CD4-positive, alpha-beta memory T cell (primary cell): ENCODE results near the gene PLA2G4A. TPM values are rescaled to one million over a fixed set of nuclear protein-coding genes. Genes with fewer than 3 reads are reported as not detected.

Experiments
- CTCF ChIA-PET: fragments of 350-600 bp; sonication (Branson Sonifier 250); formaldehyde crosslinking; loops from one replicate; lab custom pipeline; 2021; ENCODE audit warnings: inconsistent platforms; ENCODE audit not compliant: partially characterized antibody; lab: Charles Lee
- POLR2A ChIA-PET: fragments of 350-600 bp; sonication (Branson Sonifier 250); formaldehyde crosslinking; loops from one replicate; lab custom pipeline; 2021; ENCODE audit not compliant: partially characterized antibody; lab: Charles Lee
- DNase-seq, 5 donors: peaks; one replicate each; pipeline versions ENCODE4 v3.0.0 to v3.0.0-alpha.2; 2020 to 2022; ENCODE audit warnings: mixed read lengths in 1 of 5
- H3K27ac ChIP-seq: one replicate; pipeline ENCODE4 v1.7.0; 2013; ENCODE audit warnings: low read depth, low read length
- H3K27me3 ChIP-seq: 2 replicates; pipeline ENCODE4 v1.7.0; 2013; ENCODE audit warnings: mild to moderate bottlenecking, low read length, moderate library complexity; ENCODE audit not compliant: insufficient read depth
- H3K36me3 ChIP-seq: 2 replicates; pipeline ENCODE4 v1.7.0; 2013; ENCODE audit warnings: mild to moderate bottlenecking, low read length, moderate library complexity; ENCODE audit not compliant: insufficient read depth
- H3K4me1 ChIP-seq: 2 replicates; pipeline ENCODE4 v1.7.0; 2013; ENCODE audit warnings: mild to moderate bottlenecking, low read length, moderate library complexity; ENCODE audit not compliant: insufficient read depth
- H3K4me3 ChIP-seq, 2 donors: one replicate each; pipeline ENCODE4 v1.7.0; 2013; ENCODE audit warnings: low read length in 2 of 2, mild to moderate bottlenecking in 1 of 2
- H3K9me3 ChIP-seq, 2 donors: one replicate each; pipeline ENCODE4 v1.7.0; 2013; ENCODE audit warnings: low read length in 2 of 2, control low read depth in 1 of 2; ENCODE audit not compliant: control insufficient read depth in 1 of 2
- H3K27ac Mint-ChIP-seq, 7 donors: one replicate each; pipeline ENCODE4 v1.8.0; 2020 to 2021; ENCODE audit warnings: mixed read lengths in 7 of 7, mild to moderate bottlenecking in 6 of 7, inconsistent platforms in 3 of 7, moderate library complexity in 3 of 7
- H3K27me3 Mint-ChIP-seq, 2 donors: one replicate each; pipeline ENCODE4 v1.8.0; 2020 to 2021; ENCODE audit warnings: mixed read lengths in 2 of 2
- H3K36me3 Mint-ChIP-seq, 2 donors: one replicate each; pipeline ENCODE4 v1.8.0; 2020 to 2021; ENCODE audit warnings: mixed read lengths in 2 of 2, inconsistent platforms in 1 of 2, mild to moderate bottlenecking in 1 of 2
- H3K4me1 Mint-ChIP-seq, 4 donors: one replicate each; pipeline ENCODE4 v1.8.0; 2020 to 2021; ENCODE audit warnings: mixed read lengths in 4 of 4, mild to moderate bottlenecking in 1 of 4
- H3K4me3 Mint-ChIP-seq, 8 donors: one replicate each; pipeline ENCODE4 v1.8.0; 2020 to 2021; ENCODE audit warnings: mixed read lengths in 8 of 8, mild to moderate bottlenecking in 7 of 8, moderate library complexity in 6 of 8, inconsistent platforms in 3 of 8
- H3K9me3 Mint-ChIP-seq, 8 donors: one replicate each; pipeline ENCODE4 v1.8.0; 2020 to 2021; ENCODE audit warnings: mixed read lengths in 8 of 8, mild to moderate bottlenecking in 5 of 8, inconsistent platforms in 3 of 8, moderate library complexity in 1 of 8
- intact Hi-C: fragments of 100-400 bp; cut with micrococcal nuclease; formaldehyde crosslinking; loops from one replicate; pipeline ENCODE4 v1.15.1; 2023
- polyA plus RNA-seq, 2 donors: library from polyadenylated mRNA; unstranded; fragments of 300-500 nt; fragmentation: Illumina TruSeq; gene quantifications; one replicate each; pipeline ENCODE4 v1.2.3, GENCODE V29; 2021
- total RNA-seq, 2 experiments: library from RNA; stranded (reverse); gene quantifications; one replicate each; pipeline ENCODE4 v1.2.3, GENCODE V29; 2021

The PLA2G4A gene
- total and polyA plus RNA-seq, 4 experiments from 2014 or later, result 0.25 to 0.32 TPM; not detected in 2

DNA sequence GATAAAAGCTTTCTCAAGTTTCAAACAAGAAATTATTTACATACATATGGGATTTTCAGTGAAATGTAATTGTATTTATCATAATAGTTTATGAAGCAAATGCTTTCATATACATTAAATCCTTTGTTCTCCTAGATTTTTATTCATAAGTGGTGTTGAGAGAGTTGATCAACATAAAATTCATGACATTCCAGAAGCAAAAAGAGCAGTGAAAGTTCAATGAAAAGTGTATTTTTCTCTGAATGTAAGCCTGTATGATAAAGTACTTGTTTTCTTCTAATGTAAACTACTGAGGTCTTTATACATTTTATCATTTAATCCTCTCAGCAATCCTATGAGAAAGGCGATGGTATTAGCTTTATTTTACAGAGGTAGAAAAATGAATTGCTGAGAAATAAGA lies 146.5 kb downstream of the PLA2G4A start:
- no peaks in the 10 kb centered on the region for H3K9me3 Mint-ChIP-seq
- no peaks in the 10 kb centered on the region for H3K9me3 ChIP-seq
- intact Hi-C loops, result no loop called here
- POLR2A ChIA-PET, result no interaction called here
- H3K36me3 ChIP-seq, result no peaks in the 10 kb centered on the region
- H3K4me1 ChIP-seq, result no peaks in the 10 kb centered on the region
- no peak overlapping the region for H3K4me3 ChIP-seq
- H3K4me3 Mint-ChIP-seq, result no peak overlapping the region
- no peaks in the 10 kb centered on the region for H3K4me1 Mint-ChIP-seq
- peaks cover 0 to 4% of the 10 kb centered on the region in 2 donors for H3K27me3 Mint-ChIP-seq
- H3K27me3 ChIP-seq, result no peaks in the 10 kb centered on the region
- no peaks in the 10 kb centered on the region for H3K36me3 Mint-ChIP-seq
- no peak overlapping the region for H3K27ac ChIP-seq
- no peak overlapping the region for H3K27ac Mint-ChIP-seq
- no peak for DNase-seq
- CTCF ChIA-PET, result interaction anchor here (0.6 to 1.2 kb wide), 2 partner anchors 11 to 493 kb away, joined by 3 read pairs; no protein-coding TSS in a partner anchor

DNA sequence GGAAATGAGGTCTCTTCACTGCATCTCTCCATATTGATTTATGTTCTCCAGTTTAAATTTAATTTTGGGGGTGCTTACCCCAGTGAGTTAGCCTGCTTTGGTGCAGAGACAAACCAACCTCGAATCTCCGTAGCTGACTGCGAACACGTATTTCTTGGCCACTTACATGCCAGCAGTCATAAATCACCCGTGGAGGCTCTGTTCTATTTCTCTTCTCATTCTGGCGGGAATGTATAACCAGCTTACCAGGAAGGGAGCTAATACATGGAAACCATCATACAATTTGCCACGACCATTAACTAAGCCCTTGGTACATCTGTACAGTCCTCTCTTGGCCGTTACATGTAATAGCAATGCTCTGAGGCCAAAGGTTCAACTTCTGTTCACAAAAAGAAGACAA lies 148.0 kb downstream of the PLA2G4A start:
- no peak overlapping the region for H3K27ac Mint-ChIP-seq
- CTCF ChIA-PET, result no interaction called here
- no peak for DNase-seq
- POLR2A ChIA-PET, result no interaction called here
- Histone ChIP-seq H3K27me3 (no peaks in the 10 kb centered on the region), H3K4me3 (no peak overlapping the region), H3K27ac (no peak overlapping the region), H3K4me1 (no peaks in the 10 kb centered on the region), H3K36me3 (no peaks in the 10 kb centered on the region), H3K9me3 (no peaks in the 10 kb centered on the region)
- peaks cover 0 to 5% of the 10 kb centered on the region in 2 donors for H3K27me3 Mint-ChIP-seq
- no peaks in the 10 kb centered on the region for H3K36me3 Mint-ChIP-seq
- no peak overlapping the region for H3K4me3 Mint-ChIP-seq
- intact Hi-C loops, result no loop called here
- H3K9me3 Mint-ChIP-seq, result no peaks in the 10 kb centered on the region
- no peaks in the 10 kb centered on the region for H3K4me1 Mint-ChIP-seq

DNA sequence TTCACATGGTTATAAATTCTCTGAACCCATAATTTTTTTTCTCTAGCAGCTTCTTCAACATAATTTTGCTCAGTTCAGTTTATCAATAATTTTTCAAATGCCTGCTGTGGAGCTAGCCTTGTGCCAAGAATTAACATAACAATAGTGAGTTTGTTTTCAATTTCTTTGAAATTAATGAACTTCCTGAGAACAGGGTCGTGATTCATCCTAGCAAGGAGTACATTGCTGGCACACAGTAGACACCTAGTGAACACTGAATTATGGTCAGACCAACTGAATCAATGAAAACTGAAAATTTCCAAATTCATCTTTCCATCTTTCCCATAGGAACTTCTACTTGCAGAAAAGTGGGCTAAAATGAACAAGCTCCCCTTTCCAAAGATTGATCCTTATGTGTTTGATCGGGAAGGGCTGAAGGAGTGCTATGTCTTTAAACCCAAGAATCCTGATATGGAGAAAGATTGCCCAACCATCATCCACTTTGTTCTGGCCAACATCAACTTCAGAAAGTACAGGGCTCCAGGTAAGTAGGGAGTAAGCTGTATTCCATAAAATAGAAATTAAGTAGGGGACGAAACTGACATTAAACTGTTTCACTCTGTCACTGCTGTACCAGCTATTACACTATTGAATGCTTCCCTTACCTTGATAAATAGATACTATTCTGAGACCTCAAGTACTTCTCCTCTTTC lies 148.7 kb downstream of the PLA2G4A start:
- intact Hi-C loops, result no loop called here
- no peaks in the 10 kb centered on the region for H3K9me3 ChIP-seq
- DNase-seq, result no peak
- Mint-ChIP-seq H3K27ac (no peak overlapping the region), H3K9me3 (no peaks in the 10 kb centered on the region), H3K4me1 (no peaks in the 10 kb centered on the region), H3K36me3 (no peaks in the 10 kb centered on the region), H3K4me3 (no peak overlapping the region), H3K27me3 (peaks cover 0 to 4% of the 10 kb centered on the region in 2 donors)
- ChIA-PET CTCF (no interaction called here), POLR2A (no interaction called here)
- H3K27ac ChIP-seq, result no peak overlapping the region
- H3K4me1 ChIP-seq, result no peaks in the 10 kb centered on the region
- H3K27me3 ChIP-seq, result no peaks in the 10 kb centered on the region
- H3K4me3 ChIP-seq, result no peak overlapping the region
- H3K36me3 ChIP-seq, result no peaks in the 10 kb centered on the region

DNA sequence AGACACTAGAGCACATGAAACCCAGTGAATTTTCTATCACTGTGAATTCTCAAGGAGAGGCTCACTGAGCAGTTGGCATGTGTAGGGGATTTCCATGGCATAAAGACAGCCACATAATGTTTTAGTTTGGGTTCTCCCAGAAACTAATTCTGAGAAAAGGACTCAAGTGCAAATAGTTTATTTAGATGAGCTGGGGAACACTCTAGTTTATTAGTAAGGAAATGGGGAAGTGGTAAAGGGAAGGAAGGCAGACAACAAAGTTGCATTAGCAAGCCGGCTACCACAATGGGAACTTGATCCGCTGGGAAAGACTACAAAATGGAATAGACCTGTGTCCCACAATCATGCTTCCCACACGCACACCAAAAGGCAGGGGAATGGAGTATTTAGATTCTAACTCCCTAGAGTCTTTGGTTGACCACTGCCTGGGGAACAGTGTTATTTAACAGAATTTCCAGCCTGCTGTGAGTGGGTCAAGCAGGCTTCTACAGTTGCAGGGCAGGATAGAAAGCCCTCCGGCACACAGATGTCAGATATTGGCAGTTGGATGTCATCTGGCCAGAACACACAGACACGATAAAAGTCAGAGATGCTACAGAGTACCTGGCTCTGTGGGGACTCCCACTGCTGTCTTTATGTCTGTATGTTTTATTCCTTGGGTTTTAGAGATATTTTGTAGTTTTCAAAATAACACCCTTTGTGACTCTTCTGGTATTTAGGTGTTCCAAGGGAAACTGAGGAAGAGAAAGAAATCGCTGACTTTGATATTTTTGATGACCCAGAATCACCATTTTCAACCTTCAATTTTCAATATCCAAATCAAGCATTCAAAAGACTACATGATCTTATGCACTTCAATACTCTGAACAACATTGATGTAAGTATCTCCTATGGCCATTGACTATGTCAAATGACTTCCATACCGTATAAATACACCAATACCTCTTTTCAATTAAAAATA lies 150.1 kb downstream of the PLA2G4A start:
- Mint-ChIP-seq H3K27me3 (peaks cover 0 to 3% of the 10 kb centered on the region in 2 donors), H3K4me3 (no peak overlapping the region), H3K9me3 (no peaks in the 10 kb centered on the region), H3K36me3 (no peaks in the 10 kb centered on the region), H3K27ac (no peak overlapping the region), H3K4me1 (no peaks in the 10 kb centered on the region)
- Histone ChIP-seq H3K27ac (no peak overlapping the region), H3K36me3 (no peaks in the 10 kb centered on the region), H3K9me3 (no peaks in the 10 kb centered on the region), H3K4me1 (no peaks in the 10 kb centered on the region), H3K4me3 (no peak overlapping the region), H3K27me3 (no peaks in the 10 kb centered on the region)
- CTCF ChIA-PET, result no interaction called here
- no peak for DNase-seq
- intact Hi-C loops, result no loop called here
- POLR2A ChIA-PET, result no interaction called here

DNA sequence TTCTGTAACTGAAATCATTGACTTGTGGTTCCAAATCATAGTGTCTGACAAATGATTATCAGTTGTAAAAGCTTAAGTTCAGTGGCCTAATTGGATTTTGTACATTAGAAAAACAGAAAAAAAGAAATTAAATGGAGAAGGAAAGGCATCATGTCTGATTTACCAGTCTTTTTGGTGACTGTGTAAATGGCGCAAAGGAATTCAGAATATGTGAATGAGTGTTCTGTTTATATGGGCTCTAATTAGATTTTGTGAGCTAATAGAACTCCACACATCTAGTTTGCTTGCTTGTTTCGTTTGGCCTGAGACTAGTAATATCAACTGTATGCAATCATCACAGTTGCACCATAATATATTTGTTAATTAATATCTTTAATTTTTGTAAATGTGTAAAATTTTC lies 151.7 kb downstream of the PLA2G4A start:
- Mint-ChIP-seq H3K36me3 (no peaks in the 10 kb centered on the region), H3K4me1 (no peaks in the 10 kb centered on the region), H3K4me3 (no peak overlapping the region), H3K9me3 (no peaks in the 10 kb centered on the region), H3K27me3 (peaks cover 0 to 3% of the 10 kb centered on the region in 2 donors), H3K27ac (no peak overlapping the region)
- Histone ChIP-seq H3K27ac (no peak overlapping the region), H3K36me3 (no peaks in the 10 kb centered on the region), H3K27me3 (no peaks in the 10 kb centered on the region), H3K4me1 (no peaks in the 10 kb centered on the region), H3K4me3 (no peak overlapping the region), H3K9me3 (no peaks in the 10 kb centered on the region)
- ChIA-PET CTCF (no interaction called here), POLR2A (no interaction called here)
- intact Hi-C loops, result no loop called here
- DNase-seq, result no peak

DNA sequence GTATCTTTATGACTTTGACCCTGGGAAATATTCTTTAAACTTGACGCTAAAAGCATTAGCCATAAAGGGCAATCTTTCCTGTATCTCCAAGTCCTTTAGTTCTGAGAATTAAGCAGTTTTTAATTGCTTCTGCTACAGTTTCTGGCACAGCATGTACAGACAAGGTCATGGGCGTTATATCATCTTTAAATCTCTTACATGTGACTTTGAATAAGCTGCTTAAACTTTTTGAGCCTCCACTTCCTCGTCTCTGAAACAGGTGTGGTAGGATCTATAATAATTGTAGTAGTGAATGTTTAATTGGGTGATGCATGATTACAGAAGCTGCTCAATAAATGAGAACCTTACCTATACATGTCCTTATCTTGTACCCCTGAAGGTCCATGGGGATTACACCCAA lies 153.4 kb downstream of the PLA2G4A start:
- intact Hi-C loops, result no loop called here
- H3K4me3 Mint-ChIP-seq, result no peak overlapping the region
- CTCF ChIA-PET, result no interaction called here

DNA sequence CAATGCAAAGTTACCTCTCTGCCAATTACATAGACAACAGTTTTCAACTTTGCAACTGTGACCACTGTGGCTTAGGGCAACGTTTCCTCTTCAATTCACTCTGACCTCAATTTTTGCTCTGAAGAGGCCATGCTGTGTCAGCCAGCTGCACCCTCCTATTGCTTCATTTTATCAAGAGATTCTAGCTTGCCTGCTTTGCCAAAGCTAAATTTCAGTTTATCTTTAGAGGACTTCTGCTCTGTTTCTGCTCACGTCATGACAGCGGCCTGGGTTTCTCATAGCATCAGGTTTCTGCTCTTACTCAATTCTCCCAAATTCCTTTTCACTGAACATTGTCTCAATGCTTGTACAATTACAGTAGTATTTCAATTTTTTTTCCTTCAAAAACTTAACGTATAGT lies 154.6 kb downstream of the PLA2G4A start:
- ChIA-PET POLR2A (no interaction called here), CTCF (interaction anchor here (0.7 kb wide), 1 partner anchor 357 kb away, joined by 3 read pairs; no protein-coding TSS in a partner anchor)
- no peaks in the 10 kb centered on the region for H3K4me1 Mint-ChIP-seq
- no peak overlapping the region for H3K27ac ChIP-seq
- H3K27me3 ChIP-seq, result no peaks in the 10 kb centered on the region
- H3K27ac Mint-ChIP-seq, result no peak overlapping the region
- no peak overlapping the region for H3K4me3 Mint-ChIP-seq
- no peaks in the 10 kb centered on the region for H3K4me1 ChIP-seq
- DNase-seq, result no peak
- no peaks in the 10 kb centered on the region for H3K36me3 Mint-ChIP-seq
- peaks cover 0 to 3% of the 10 kb centered on the region in 2 donors for H3K27me3 Mint-ChIP-seq
- H3K4me3 ChIP-seq, result no peak overlapping the region
- intact Hi-C loops, result no loop called here
- H3K36me3 ChIP-seq, result no peaks in the 10 kb centered on the region
- no peaks in the 10 kb centered on the region for H3K9me3 Mint-ChIP-seq
- no peaks in the 10 kb centered on the region for H3K9me3 ChIP-seq

More for the DNA sequence above, 153.4 kb downstream of the PLA2G4A start:
- no peak for DNase-seq
- no peaks in the 10 kb centered on the region for H3K4me1 Mint-ChIP-seq
- H3K27me3 Mint-ChIP-seq, result peaks cover 0 to 3% of the 10 kb centered on the region in 2 donors
- H3K36me3 ChIP-seq, result no peaks in the 10 kb centered on the region
- no peaks in the 10 kb centered on the region for H3K4me1 ChIP-seq
- H3K27ac Mint-ChIP-seq, result no peak overlapping the region
- no peak overlapping the region for H3K4me3 ChIP-seq
- H3K9me3 Mint-ChIP-seq, result no peaks in the 10 kb centered on the region
- POLR2A ChIA-PET, result no interaction called here
- no peaks in the 10 kb centered on the region for H3K9me3 ChIP-seq
- H3K27me3 ChIP-seq, result no peaks in the 10 kb centered on the region
- H3K36me3 Mint-ChIP-seq, result no peaks in the 10 kb centered on the region
- no peak overlapping the region for H3K27ac ChIP-seq
